WTC11 (cell line): ENCODE data around the gene ATP2A3. TPM values are rescaled to one million over a fixed set of nuclear protein-coding genes. Genes with fewer than 3 reads are reported as not detected.

ENCODE experiments used
- ATAC-seq: fragments of 200-7000 bp; cut with Tn5 transposase; 2 replicates; pipeline ENCODE4 v1.10.0; 2021; ENCODE audit warnings: mild to moderate bottlenecking, moderate library complexity
- CTCF ChIA-PET: fragments of 300-600 bp; sonication (Branson Sonifier 250); formaldehyde crosslinking; loops from one replicate; lab custom pipeline; 2021; ENCODE audit warnings: antibody characterized with exemption; lab: Charles Lee
- POLR2A ChIA-PET: fragments of 350-600 bp; sonication (Branson Sonifier 250); formaldehyde crosslinking; loops from one replicate; lab custom pipeline; 2021; ENCODE audit warnings: antibody characterized with exemption; lab: Charles Lee
- DNase-seq: peaks from one replicate; pipeline ENCODE4 v3.0.0; 2021; ENCODE audit warnings: low spot score
- H3K27ac Mint-ChIP-seq: 2 replicates; pipeline ENCODE4 v1.8.0; 2021; ENCODE audit warnings: mixed read lengths
- H3K27me3 Mint-ChIP-seq: 2 replicates; pipeline ENCODE4 v1.8.0; 2021; ENCODE audit warnings: low read depth, mild to moderate bottlenecking, moderate library complexity, mixed read lengths
- H3K36me3 Mint-ChIP-seq: 2 replicates; pipeline ENCODE4 v1.8.0; 2021; ENCODE audit warnings: mixed read lengths
- H3K4me1 Mint-ChIP-seq: 2 replicates; pipeline ENCODE4 v1.8.0; 2022; ENCODE audit warnings: mixed read lengths
- H3K4me3 Mint-ChIP-seq: 2 replicates; pipeline ENCODE4 v1.8.0; 2021; ENCODE audit warnings: mild to moderate bottlenecking, moderate library complexity, mixed read lengths
- H3K9me3 Mint-ChIP-seq: 2 replicates; pipeline ENCODE4 v1.8.0; 2021; ENCODE audit warnings: mixed read lengths
- EMX1 ChIP-seq: fragments of 250-450 bp; sonication (Bioruptor Pico); IDR thresholded peaks from 2 replicates; pipeline ENCODE4 v1.8.0; 2021; ENCODE audit warnings: mild to moderate bottlenecking
- ESRRA ChIP-seq: sonication (generic); formaldehyde crosslinking; IDR thresholded peaks from 2 replicates; pipeline ENCODE4 v1.8.1; 2022; ENCODE audit warnings: mild to moderate bottlenecking, missing genetic modification reagents, borderline replicate concordance
- ETV6 ChIP-seq: sonication (generic); formaldehyde crosslinking; IDR thresholded peaks from 2 replicates; pipeline ENCODE4 v1.8.1; 2022; ENCODE audit warnings: mild to moderate bottlenecking, missing genetic modification reagents
- GABPB1 ChIP-seq: sonication (generic); formaldehyde crosslinking; IDR thresholded peaks from 2 replicates; pipeline ENCODE4 v1.8.1; 2023; ENCODE audit warnings: mild to moderate bottlenecking, missing genetic modification reagents
- HMGA2 ChIP-seq: fragments of 250-450 bp; sonication (Bioruptor Pico); IDR thresholded peaks from 2 replicates; pipeline ENCODE4 v1.4.0; 2021; ENCODE audit warnings: mild to moderate bottlenecking, moderate library complexity
- HMGXB4 ChIP-seq: sonication (generic); formaldehyde crosslinking; IDR thresholded peaks from 2 replicates; pipeline ENCODE4 v1.8.1; 2023; ENCODE audit warnings: mild to moderate bottlenecking, moderate library complexity, missing genetic modification reagents
- JAZF1 ChIP-seq: fragments of 250-450 bp; sonication (Bioruptor Pico); IDR thresholded peaks from 2 replicates; pipeline ENCODE4 v1.9.0; 2021; ENCODE audit warnings: moderate library complexity, mild to moderate bottlenecking, inconsistent platforms
- MYBL2 ChIP-seq: sonication (generic); formaldehyde crosslinking; IDR thresholded peaks from 2 replicates; pipeline ENCODE4 v1.8.1; 2023; ENCODE audit warnings: mild to moderate bottlenecking, moderate library complexity, missing genetic modification reagents
- NFYB ChIP-seq: sonication (generic); formaldehyde crosslinking; conservative IDR thresholded peaks from 2 replicates; pipeline ENCODE4 v1.8.0; 2022; ENCODE audit warnings: low read depth, missing genetic modification reagents
- RELA ChIP-seq: sonication (generic); formaldehyde crosslinking; IDR thresholded peaks from 2 replicates; pipeline ENCODE4 v1.8.1; 2022; ENCODE audit warnings: missing genetic modification reagents, mild to moderate bottlenecking, borderline replicate concordance
- RORB ChIP-seq: fragments of 250-450 bp; sonication (Bioruptor Pico); IDR thresholded peaks from 2 replicates; pipeline ENCODE4 v1.9.0; 2021; ENCODE audit warnings: mild to moderate bottlenecking
- SOX15 ChIP-seq: fragments of 250-450 bp; sonication (Bioruptor Pico); IDR thresholded peaks from 2 replicates; pipeline ENCODE4 v1.9.0; 2021; ENCODE audit warnings: mild to moderate bottlenecking
- TCF7 ChIP-seq: sonication (generic); formaldehyde crosslinking; IDR thresholded peaks from 2 replicates; pipeline ENCODE4 v1.8.0; 2022; ENCODE audit warnings: mild to moderate bottlenecking, low read depth, missing genetic modification reagents, moderate library complexity
- TP53 ChIP-seq: sonication (generic); formaldehyde crosslinking; IDR thresholded peaks from 2 replicates; pipeline ENCODE4 v1.8.1; 2023; ENCODE audit warnings: mild to moderate bottlenecking, missing genetic modification reagents
- USF1 ChIP-seq: sonication (generic); formaldehyde crosslinking; IDR thresholded peaks from 2 replicates; pipeline ENCODE4 v1.8.0; 2022; ENCODE audit warnings: mild to moderate bottlenecking, missing genetic modification reagents
- ZNF121 ChIP-seq: sonication (generic); formaldehyde crosslinking; IDR thresholded peaks from 2 replicates; pipeline ENCODE4 v1.8.0; 2023; ENCODE audit warnings: missing genetic modification reagents
- ZNF219 ChIP-seq: sonication (generic); formaldehyde crosslinking; IDR thresholded peaks from 2 replicates; pipeline ENCODE4 v1.8.0; 2023; ENCODE audit warnings: missing genetic modification reagents, mild to moderate bottlenecking, borderline replicate concordance
- ZNF281 ChIP-seq: sonication (generic); formaldehyde crosslinking; IDR thresholded peaks from 2 replicates; pipeline ENCODE4 v1.8.0; 2023; ENCODE audit warnings: mild to moderate bottlenecking, missing genetic modification reagents
- ZNF512 ChIP-seq: sonication (generic); formaldehyde crosslinking; IDR thresholded peaks from 2 replicates; pipeline ENCODE4 v1.8.1; 2022; ENCODE audit warnings: missing genetic modification reagents, borderline replicate concordance
- total RNA-seq: library from RNA; stranded (reverse); gene quantifications from 3 replicates; pipeline ENCODE4 v1.2.3, GENCODE V29; 2021
- TF ChIP-seq, protein P1 (sequence below): sonication (generic); formaldehyde crosslinking; IDR thresholded peaks from 2 replicates; pipeline ENCODE4 v1.8.1; 2022; ENCODE audit warnings: mild to moderate bottlenecking, moderate library complexity, missing genetic modification reagents
- TF ChIP-seq, protein P2 (sequence below): sonication (generic); formaldehyde crosslinking; IDR thresholded peaks from 2 replicates; pipeline ENCODE4 v1.8.1; 2023; ENCODE audit warnings: mild to moderate bottlenecking, missing genetic modification reagents, borderline replicate concordance

ATP2A3 gene
- total RNA-seq, 1 experiment from 2014 or later, result 37.8 TPM

DNA sequence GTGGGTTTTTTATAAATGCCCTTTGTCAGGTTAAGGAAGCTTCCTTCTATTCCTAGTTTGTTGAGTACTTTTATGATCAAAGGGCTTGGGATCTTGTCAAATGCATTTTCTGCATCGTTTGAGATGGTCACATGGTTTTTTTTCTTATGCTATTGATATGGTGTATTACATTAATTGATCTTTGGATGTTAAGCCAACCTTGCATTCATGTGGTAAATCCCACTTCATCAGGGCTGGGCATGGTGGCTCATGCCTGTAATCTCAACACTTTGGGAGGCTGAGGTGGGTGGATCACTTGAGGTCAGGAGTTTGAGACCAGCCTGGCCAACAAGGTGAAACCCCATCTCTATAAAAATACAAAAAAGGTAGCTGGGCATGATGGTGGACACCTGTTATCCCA lies 30.8 kb upstream of the ATP2A3 start:
- no peak overlapping the region for H3K4me3 Mint-ChIP-seq

DNA sequence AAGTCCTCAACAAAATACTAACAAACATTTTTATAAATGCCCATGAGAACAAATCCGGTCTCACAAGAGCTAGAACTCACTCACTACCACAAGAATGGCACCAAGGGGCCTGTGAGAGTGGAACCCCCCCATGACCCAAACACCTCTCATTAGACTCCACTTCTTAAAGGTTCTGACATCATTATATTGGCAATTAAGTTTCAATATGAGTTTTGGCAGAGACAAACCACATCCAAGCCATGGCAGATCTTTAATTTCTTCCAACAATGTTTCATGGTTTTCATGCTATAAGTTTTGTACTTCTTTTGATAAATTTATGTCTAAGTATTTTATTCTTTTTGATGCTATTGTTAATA lies 30.0 kb upstream of the ATP2A3 start:
- Mint-ChIP-seq H3K4me3 (no peak overlapping the region), H3K36me3 (no peaks in the 10 kb centered on the region), H3K27me3 (no peaks in the 10 kb centered on the region), H3K27ac (no peak overlapping the region), H3K4me1 (peaks cover 5% of the 10 kb centered on the region), H3K9me3 (peaks cover 8% of the 10 kb centered on the region; the same call in 1 of the 2 replicates)
- no peak for DNase-seq
- TF ChIP-seq ZNF219 (CRISPR knock-in tag), result no peak
- no peak for TF ChIP-seq ETV6 (CRISPR knock-in tag)
- no peak for TF ChIP-seq JAZF1
- TF ChIP-seq ZNF281 (CRISPR knock-in tag), result no peak
- TF ChIP-seq HMGA2 (CRISPR knock-in tag), result no peak
- TF ChIP-seq, protein P1, sequence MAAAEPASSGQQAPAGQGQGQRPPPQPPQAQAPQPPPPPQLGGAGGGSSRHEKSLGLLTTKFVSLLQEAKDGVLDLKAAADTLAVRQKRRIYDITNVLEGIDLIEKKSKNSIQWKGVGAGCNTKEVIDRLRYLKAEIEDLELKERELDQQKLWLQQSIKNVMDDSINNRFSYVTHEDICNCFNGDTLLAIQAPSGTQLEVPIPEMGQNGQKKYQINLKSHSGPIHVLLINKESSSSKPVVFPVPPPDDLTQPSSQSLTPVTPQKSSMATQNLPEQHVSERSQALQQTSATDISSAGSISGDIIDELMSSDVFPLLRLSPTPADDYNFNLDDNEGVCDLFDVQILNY, result no peak
- no peak for TF ChIP-seq SOX15 (CRISPR knock-in tag)
- TF ChIP-seq TCF7 (CRISPR knock-in tag), result no peak
- TF ChIP-seq GABPB1 (CRISPR knock-in tag), result no peak
- TF ChIP-seq, protein P2, sequence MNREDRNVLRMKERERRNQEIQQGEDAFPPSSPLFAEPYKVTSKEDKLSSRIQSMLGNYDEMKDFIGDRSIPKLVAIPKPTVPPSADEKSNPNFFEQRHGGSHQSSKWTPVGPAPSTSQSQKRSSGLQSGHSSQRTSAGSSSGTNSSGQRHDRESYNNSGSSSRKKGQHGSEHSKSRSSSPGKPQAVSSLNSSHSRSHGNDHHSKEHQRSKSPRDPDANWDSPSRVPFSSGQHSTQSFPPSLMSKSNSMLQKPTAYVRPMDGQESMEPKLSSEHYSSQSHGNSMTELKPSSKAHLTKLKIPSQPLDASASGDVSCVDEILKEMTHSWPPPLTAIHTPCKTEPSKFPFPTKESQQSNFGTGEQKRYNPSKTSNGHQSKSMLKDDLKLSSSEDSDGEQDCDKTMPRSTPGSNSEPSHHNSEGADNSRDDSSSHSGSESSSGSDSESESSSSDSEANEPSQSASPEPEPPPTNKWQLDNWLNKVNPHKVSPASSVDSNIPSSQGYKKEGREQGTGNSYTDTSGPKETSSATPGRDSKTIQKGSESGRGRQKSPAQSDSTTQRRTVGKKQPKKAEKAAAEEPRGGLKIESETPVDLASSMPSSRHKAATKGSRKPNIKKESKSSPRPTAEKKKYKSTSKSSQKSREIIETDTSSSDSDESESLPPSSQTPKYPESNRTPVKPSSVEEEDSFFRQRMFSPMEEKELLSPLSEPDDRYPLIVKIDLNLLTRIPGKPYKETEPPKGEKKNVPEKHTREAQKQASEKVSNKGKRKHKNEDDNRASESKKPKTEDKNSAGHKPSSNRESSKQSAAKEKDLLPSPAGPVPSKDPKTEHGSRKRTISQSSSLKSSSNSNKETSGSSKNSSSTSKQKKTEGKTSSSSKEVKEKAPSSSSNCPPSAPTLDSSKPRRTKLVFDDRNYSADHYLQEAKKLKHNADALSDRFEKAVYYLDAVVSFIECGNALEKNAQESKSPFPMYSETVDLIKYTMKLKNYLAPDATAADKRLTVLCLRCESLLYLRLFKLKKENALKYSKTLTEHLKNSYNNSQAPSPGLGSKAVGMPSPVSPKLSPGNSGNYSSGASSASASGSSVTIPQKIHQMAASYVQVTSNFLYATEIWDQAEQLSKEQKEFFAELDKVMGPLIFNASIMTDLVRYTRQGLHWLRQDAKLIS (CRISPR knock-in tag), result no peak
- no peak for TF ChIP-seq USF1
- no peak for TF ChIP-seq ZNF512 (CRISPR knock-in tag)
- TF ChIP-seq TP53 (CRISPR knock-in tag), result no peak
- TF ChIP-seq ZNF121, result no peak
- no peak for TF ChIP-seq MYBL2
- no peak for TF ChIP-seq RORB (CRISPR knock-in tag)
- no peak for TF ChIP-seq EMX1
- TF ChIP-seq ESRRA (CRISPR knock-in tag), result no peak
- no peak for TF ChIP-seq RELA (CRISPR knock-in tag)
- ATAC-seq, result no peak
- ChIA-PET POLR2A (no interaction called here), CTCF (interaction anchor here (2.4 kb wide), 1 partner anchor 10 kb away, joined by 7 read pairs; no protein-coding TSS in a partner anchor)

More for the DNA sequence above, 30.8 kb upstream of the ATP2A3 start:
- no peaks in the 10 kb centered on the region for H3K27me3 Mint-ChIP-seq
- H3K36me3 Mint-ChIP-seq, result no peaks in the 10 kb centered on the region
- ATAC-seq, result no peak
- peaks cover 8% of the 10 kb centered on the region; the same call in 1 of the 2 replicates for H3K9me3 Mint-ChIP-seq
- ChIA-PET CTCF (interaction anchor here (1.0 kb wide), 1 partner anchor 312 kb away, joined by 3 read pairs; no protein-coding TSS in a partner anchor), POLR2A (no interaction called here)
- no peak for DNase-seq
- H3K27ac Mint-ChIP-seq, result no peak overlapping the region
- H3K4me1 Mint-ChIP-seq, result peaks cover 5% of the 10 kb centered on the region
- no peak for TF ChIP-seq TP53 (CRISPR knock-in tag)
- no peak for TF ChIP-seq USF1
- TF ChIP-seq HMGXB4, result no peak
- no peak for TF ChIP-seq NFYB (CRISPR knock-in tag)
